Measurements from ENCODE around the gene MICALL2.

DNA sequence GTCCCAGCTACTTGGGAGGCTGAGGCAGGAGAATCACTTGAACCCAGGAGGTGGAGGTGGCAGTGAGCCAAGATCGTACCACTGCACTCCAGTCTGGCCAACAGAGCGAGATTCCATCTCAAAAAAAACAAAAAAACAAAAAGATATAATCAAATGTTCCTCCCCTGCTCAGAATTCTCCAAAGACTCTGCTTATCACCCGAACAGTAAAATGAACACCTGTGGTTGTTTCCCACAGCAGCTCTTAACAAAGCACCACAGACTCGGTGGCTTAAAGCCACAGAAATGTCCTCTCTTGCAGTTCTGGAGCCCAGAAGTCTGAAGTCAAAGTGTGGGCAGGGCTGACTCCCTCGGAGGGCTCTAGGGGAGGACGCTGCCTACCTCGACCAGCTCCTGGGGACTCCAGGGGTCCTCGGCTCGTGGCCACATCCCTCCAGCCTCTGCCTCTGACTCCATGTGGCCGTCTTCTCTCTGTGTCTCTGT lies 49.0 kb upstream of the MICALL2 start:
- no peak for TF ChIP-seq EP300 (IDR thresholded peaks at IDR 0.05; ENCODE audit: low read depth)
- TF ChIP-seq, protein P1, sequence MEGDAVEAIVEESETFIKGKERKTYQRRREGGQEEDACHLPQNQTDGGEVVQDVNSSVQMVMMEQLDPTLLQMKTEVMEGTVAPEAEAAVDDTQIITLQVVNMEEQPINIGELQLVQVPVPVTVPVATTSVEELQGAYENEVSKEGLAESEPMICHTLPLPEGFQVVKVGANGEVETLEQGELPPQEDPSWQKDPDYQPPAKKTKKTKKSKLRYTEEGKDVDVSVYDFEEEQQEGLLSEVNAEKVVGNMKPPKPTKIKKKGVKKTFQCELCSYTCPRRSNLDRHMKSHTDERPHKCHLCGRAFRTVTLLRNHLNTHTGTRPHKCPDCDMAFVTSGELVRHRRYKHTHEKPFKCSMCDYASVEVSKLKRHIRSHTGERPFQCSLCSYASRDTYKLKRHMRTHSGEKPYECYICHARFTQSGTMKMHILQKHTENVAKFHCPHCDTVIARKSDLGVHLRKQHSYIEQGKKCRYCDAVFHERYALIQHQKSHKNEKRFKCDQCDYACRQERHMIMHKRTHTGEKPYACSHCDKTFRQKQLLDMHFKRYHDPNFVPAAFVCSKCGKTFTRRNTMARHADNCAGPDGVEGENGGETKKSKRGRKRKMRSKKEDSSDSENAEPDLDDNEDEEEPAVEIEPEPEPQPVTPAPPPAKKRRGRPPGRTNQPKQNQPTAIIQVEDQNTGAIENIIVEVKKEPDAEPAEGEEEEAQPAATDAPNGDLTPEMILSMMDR (IDR thresholded peaks at IDR 0.05), result no peak
